H54 (cell line): Measurements from ENCODE around the gene THBS2.

Experiments
- DNase-seq: peaks from one replicate; pipeline ENCODE4 v3.0.0; 2011; ENCODE audit warnings: low spot score, mixed read lengths; ENCODE audit not compliant: insufficient read length
- FAIRE-seq: peaks from 3 replicates; lab custom pipeline; 2011; peaks lifted over from hg19 to GRCh38; lab: Jason Lieb, UNC
- POLR2A ChIP-seq: IDR thresholded peaks from 2 replicates; pipeline ENCODE4 v1.6.1; 2011; ENCODE audit warnings: low read depth, mild to moderate bottlenecking, low read length

THBS2 gene

DNA sequence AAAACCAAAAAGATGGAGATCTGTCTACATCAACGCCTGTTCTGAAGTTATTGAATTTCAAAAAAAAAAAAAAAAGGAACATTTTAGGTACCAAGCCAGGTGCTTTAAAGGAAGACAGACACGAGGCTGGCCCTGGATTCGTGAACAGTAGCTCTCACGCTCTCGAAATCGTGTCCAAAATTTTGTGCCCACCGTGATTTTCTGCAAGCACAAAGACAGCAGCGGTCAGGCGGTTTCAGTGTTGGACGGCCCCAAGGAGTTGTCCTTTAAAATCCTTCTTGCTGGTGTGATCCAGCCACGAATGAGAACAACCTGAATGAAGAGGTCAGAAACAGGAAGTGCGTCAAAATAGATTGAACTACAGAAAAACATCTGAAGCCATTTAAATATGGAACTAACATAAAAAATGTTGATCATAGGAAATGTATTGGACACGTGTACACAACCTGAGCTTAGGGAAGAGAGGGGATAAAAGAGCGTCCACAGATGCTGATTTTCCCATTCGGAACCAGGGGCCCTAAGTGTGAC is 78.2 kb downstream of the THBS2 start:
- DNase-seq (no peak), FAIRE-seq (no peak)
- TF ChIP-seq POLR2A = no peak

DNA sequence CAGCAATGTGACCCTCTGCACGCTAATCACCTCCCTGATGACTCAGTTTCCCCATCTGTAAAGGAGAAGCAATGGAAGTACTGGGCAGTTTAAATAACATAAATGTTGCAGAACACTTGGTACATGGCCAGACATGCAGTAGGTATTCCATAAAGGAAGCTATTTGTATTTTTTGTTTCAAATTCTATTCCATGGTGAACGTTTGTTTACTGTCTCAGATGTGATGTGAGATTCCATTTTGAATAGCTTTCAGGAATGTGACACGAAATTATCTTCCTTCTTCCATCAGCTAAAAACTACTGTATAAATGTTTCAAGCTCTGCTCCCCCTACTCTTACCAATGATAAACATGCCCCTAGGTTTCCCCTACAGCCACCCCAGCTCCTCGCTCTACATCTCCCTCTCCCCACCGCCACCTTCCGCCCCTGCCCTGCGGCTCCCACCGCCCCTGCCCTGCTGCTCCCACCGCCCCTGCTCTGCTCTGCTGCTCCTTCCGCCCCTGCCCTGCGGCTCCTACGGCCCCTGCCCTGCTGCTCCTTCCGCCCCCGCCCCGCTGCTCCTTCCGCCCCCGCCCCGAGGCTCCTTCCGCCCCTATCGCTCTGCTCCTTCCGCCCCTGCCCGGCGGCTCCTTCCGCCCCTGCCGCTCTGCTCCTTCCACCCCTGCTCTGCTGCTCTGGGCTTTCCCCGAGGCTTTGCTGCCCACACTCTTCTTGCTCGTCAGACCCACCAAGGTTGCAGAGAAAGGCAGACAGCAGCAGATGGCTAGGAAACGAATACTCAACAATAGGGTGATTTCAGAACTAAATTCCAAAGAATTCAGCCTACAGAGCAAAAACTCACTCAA is 78.9 kb downstream of the THBS2 start:
- FAIRE-seq (no peak), DNase-seq (no peak)

DNA sequence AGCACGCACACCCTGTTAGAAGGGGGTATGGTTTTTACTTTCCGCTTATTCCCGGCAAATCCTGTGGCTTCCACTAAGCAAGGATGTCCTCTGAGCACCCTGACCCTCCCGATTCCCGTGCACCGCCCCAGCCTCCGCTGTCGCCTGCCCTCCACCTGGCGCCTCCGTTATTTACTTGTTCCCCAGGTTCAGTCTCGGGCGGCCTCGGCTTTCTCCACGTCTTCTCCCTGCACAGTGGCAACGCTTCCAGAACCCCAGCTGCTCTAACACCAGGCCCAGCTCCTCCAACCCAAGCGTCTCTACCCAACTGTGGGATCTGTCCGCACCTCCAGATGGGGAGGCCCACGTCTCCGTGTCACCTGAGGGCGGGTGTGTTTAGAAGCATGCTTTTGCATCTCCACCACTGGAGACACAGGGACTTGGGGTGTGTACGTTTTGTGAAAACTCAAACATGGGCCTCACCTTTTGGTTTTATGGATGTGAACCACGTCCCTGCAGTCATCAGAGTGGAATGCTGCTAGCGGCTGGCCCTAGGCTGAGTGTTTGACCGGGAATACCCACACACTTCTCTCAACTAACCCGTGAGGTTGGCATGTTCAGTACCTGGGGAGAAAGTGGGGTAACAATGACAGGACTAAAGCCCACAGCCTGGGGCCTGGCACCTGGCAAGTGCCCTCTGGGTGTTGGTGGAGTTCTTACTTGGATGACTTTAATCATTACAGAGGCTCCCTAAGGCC is 79.9 kb downstream of the THBS2 start:
- FAIRE-seq (no peak), DNase-seq (no peak)
- no peak for TF ChIP-seq POLR2A

More for the DNA sequence above, 78.9 kb downstream of the THBS2 start:
- TF ChIP-seq POLR2A = no peak

- no peak for FAIRE-seq
- DNase-seq = no peak
- no peak for TF ChIP-seq POLR2A
Observed at GRCh38 chr6:169172946-169173345, 80.7 kb downstream of the THBS2 start.

- FAIRE-seq (no peak), DNase-seq (peak; percentile 80)
- TF ChIP-seq POLR2A = no peak
Observed at GRCh38 chr6:169172456-169172855, 81.2 kb downstream of the THBS2 start.

DNA sequence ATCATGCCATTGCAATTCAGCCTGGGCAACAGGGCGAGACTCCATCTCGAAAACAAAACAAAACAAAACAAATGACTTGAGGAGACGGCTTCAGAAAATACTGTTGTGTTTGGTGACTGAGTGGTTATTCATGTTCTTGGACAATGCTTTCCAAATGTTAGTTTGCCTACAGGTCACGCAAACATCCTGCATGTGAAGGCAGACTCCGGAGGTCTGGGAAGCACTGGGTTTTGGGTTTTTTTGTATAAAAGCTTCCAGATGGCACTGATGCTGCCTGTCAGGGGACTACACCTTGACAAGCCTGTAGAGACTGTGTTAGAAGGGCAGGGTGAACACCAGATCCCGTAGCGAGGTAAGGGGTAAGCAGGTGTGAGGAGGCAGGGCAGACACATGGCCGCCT is 81.7 kb downstream of the THBS2 start:
- FAIRE-seq = no peak
- no peak for DNase-seq
- no peak for TF ChIP-seq POLR2A

DNA sequence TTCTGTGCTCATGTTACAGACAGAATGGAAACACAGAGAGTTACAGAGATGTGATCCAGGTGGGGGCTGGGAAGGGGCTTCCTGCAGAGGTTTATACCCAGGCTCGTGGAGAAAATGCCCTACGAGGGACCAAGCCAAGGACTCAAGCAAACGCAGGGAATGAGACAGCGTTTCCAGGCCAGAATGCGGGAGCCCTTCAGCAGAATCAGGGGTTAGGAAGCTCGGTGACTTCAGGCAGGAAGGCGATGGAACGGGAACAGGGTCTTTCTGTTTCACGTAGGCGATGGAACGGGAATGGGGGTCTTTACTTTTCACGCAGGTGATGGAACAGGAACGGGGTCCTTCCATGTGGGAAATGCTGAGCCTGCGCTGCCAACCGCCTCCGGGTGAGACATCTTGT is 82.6 kb downstream of the THBS2 start:
- no peak for DNase-seq
- no peak for FAIRE-seq
- no peak for TF ChIP-seq POLR2A

GRCh38 chr6:169170583-169170955 is 83.1 kb downstream of the THBS2 start:
- FAIRE-seq = no peak

GRCh38 chr6:169169941-169170582 is 83.6 kb downstream of the THBS2 start:
- no peak for TF ChIP-seq POLR2A
- FAIRE-seq (no peak), DNase-seq (no peak)

More at GRCh38 chr6:169170583-169170955, 83.1 kb downstream of the THBS2 start:
- no peak for TF ChIP-seq POLR2A
- no peak for DNase-seq

DNA sequence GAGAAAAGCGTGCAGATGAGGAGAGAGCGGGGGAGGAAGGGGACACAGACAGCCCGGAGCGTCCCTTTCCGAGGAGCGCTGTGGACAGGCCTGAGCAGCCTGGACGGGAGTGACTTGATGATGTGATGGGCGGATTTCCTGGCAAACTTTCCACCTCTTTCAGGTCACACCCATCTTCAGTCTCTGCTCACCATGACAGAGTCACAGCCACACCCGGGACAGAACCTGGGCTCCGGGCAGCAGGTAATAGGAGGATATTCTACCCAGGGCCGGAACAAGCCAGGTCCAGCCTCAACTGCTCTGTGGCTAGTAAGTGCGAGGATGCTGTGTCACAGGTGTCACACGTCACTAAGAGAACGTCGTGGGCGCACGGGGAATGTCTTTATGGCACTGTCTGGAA is 84.3 kb downstream of the THBS2 start:
- TF ChIP-seq POLR2A = no peak
- FAIRE-seq = no peak
- no peak for DNase-seq

DNA sequence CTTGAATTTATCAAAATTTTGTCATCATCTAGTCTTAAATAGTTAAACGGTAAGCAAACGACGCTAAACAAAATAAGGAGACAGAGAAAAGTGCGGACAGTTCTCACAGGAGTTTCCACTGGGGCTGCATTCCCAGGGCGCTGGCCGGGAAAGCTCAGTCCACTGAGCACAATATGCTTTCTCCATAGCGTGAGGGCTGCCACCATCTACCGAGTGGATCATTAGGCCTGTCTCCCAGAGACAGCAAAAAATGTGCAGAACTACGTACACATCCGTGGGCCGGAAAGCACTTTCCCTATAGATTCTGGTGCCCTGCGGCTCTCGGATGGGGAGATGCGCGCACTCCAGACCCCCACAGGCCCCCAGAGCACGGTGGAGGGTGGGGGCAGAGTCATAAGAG is 84.9 kb downstream of the THBS2 start:
- FAIRE-seq = no peak
- DNase-seq = no peak

DNA sequence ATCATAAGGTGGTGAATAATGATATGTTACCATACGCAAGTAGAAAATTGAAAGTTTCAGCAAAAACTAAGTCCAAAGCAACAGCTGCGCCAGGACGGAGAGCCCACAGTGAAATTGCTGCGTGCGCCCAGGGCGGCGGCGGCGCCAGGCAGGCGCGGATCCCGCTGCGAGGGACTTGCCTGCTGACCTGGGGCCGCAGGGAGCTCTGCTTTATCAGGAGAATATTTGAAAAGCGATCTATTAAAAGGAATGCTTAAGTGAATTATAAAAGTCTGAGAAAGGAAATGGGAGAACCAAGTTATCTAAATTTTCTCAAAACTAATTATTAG is 85.4 kb downstream of the THBS2 start:
- no peak for TF ChIP-seq POLR2A
- no peak for DNase-seq
- FAIRE-seq = no peak

More for the DNA sequence above, 84.9 kb downstream of the THBS2 start:
- TF ChIP-seq POLR2A = no peak

DNA sequence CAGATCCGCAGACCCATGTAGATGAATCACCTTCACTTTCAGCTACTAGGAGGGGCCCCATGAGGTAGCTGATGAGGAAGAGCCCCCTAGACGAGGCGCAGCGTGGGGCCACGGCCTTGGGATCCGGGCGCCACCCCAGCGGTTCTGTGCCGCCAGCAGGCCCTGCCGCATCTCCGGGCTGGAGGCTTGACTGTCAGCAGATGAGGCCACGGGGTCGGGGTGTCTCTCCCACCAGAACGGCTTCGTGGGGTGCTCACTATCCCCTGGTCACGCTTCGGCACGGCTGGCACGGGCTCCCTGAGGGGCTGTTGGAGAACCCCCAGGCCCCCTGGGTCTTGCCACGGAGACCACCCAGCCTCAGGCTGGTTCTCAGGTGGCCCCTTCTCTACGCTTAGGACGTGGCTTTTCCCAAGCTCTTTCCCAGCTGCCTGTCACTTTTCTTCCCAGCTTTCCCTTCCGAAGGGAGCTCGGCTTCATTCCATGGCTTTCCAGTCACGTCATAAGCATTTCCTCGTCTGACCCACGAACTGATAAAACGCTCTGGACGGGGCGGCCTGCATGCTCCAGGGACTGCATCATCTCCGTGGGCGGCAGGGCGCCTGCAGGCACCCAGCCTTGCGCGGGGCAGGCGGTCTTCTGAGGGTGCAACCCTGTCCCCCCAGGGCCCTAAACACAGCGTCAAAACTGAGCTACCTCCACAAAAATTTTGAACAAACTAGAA is 85.9 kb downstream of the THBS2 start:
- DNase-seq (peak; percentile 52), FAIRE-seq (no peak)
- TF ChIP-seq POLR2A = 0 out of 2 replicates have a peak, but pooled peaks have one; percentile 17
